Stimulated activated effector memory CD8-positive, alpha-beta T cell treated with anti-CD3 and anti-CD28 coated beads, Interleukin-12 subunit alpha, Interleukin-12 subunit beta, amount 100 ng/mL, for 72 hours (primary cell): ENCODE data around the gene PPFIA1.
A peak's percentile ranks its signal among the peaks of the same experiment; 100 is the strongest.

Experiments
- ATAC-seq: fragments of 150-1000 bp; cut with Tn5 transposase; 2 replicates; pipeline ENCODE4 v1.10.0; 2021
- DNase-seq, 2 donors: peaks; one replicate each; pipeline ENCODE4 v3.0.0; 2021 to 2022; ENCODE audit warnings: low spot score in 2 of 2
- H3K27ac Mint-ChIP-seq: one replicate; pipeline ENCODE4 v1.8.0; 2022; ENCODE audit warnings: mild to moderate bottlenecking, mixed read lengths
- H3K36me3 Mint-ChIP-seq: one replicate; pipeline ENCODE4 v1.8.0; 2022; ENCODE audit warnings: mild to moderate bottlenecking, mixed read lengths
- H3K4me1 Mint-ChIP-seq: one replicate; pipeline ENCODE4 v1.8.0; 2022; ENCODE audit warnings: mixed read lengths
- H3K4me3 Mint-ChIP-seq: one replicate; pipeline ENCODE4 v1.8.0; 2022; ENCODE audit warnings: mild to moderate bottlenecking, mixed read lengths
- H3K9me3 Mint-ChIP-seq: one replicate; pipeline ENCODE4 v1.8.0; 2022; ENCODE audit warnings: mixed read lengths

The PPFIA1 gene

DNA sequence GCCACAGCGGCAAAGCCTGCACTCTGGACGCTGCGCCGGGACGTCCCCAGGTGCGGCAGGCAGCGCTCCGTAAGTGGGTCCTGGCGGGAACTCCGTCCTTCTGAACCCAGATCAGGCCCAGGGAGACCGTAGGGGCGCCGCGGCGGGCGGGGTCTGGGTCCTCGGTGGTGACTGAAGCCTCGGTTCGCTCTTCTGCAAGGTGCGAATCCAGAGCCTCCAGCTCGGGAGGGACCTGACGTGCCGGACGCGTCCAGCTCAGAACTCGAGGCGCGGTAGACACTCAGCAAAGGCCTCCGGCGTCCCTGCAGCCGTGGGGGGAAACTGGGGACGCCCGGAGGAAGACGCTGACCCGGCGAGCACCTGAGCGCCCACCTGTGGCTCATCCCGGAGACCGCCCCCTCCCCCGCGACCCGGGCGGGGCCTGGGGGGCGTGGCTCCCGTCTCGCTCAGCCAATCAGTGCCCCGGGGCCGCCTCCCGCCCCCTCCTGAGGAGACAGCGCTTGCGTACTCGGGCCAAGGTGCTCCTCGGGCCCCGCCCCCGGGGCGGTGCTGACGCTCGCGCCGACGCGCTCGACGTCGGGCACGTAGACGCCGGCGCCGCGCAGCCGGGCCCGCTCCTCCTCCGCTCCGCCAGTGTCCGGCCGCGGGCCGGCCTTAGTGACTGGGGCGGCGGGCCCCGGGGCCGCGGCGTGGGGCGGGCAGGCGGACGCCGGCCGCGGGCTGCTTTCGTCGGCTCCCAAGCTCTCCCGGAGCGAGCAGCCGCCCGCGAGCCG, at the start of gene PPFIA1:
TSS of gene PPFIA1 (plus strand) at position 587 of the 773 bp plus-strand sequence. CDS start 1,483 bp downstream, outside the sequence.
- Mint-ChIP-seq H3K36me3 (peaks cover 41% of the 10 kb centered on the region), H3K9me3 (no peaks in the 10 kb centered on the region), H3K4me1 (peaks cover 31% of the 10 kb centered on the region), H3K27ac (peak within 1 kb of the TSS; percentile 76), H3K4me3 (peak within 1 kb of the TSS; percentile 90)
- DNase-seq, result peak; percentile 94 to 97
- peak; percentile 95 for ATAC-seq

DNA sequence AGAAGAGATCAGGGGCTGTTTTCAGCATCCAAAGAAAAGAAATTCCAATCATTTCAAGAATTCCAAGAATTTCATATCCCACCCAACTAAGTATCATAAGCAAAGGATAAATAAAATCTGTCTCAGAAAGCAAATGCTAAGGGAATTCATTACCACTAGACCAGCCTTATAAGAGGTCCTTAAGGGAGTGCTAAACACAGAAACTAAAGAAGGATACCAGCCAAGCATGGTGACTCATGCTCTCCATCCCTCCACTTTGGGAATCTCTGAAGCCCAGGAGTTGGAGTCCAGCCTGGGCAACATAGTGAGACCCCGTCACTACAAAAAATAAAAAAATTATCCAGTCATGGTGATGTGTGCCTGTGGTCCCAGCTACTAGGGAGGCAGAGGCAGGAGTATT, 49.6 kb upstream of the PPFIA1 start:
- Mint-ChIP-seq H3K27ac (no peak overlapping the region), H3K36me3 (no peaks in the 10 kb centered on the region), H3K4me1 (no peaks in the 10 kb centered on the region), H3K9me3 (no peaks in the 10 kb centered on the region), H3K4me3 (no peak overlapping the region)
- DNase-seq, result no peak
- ATAC-seq, result no peak

DNA sequence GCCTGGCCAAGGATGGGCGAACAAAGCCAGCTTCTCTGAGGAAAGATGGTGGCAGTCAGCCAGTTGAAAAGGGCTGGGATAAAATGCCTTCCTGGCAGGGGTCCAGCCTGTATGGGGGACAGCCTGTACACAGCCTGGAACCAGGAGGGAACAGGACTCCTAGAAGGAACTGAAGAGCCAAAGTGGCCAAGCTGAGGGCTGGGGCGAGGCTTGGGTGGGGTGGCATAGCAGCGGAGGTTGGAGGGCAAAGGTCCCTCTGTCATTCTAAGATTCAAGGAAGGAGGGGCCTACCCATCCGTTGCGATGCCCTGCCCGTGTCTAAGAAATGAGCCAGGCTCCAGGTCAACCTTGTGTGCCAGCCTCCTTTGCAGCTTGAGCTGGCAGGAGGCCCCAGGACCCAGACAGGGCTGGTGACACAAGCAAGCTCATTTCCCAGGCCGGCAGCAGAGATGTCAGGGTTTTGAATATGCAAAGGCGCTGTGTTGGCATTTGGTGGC, 44.8 kb upstream of the PPFIA1 start:
- Mint-ChIP-seq H3K4me3 (no peak overlapping the region), H3K4me1 (no peaks in the 10 kb centered on the region), H3K9me3 (no peaks in the 10 kb centered on the region), H3K36me3 (no peaks in the 10 kb centered on the region), H3K27ac (no peak overlapping the region)
- ATAC-seq (no peak), DNase-seq (no peak)

DNA sequence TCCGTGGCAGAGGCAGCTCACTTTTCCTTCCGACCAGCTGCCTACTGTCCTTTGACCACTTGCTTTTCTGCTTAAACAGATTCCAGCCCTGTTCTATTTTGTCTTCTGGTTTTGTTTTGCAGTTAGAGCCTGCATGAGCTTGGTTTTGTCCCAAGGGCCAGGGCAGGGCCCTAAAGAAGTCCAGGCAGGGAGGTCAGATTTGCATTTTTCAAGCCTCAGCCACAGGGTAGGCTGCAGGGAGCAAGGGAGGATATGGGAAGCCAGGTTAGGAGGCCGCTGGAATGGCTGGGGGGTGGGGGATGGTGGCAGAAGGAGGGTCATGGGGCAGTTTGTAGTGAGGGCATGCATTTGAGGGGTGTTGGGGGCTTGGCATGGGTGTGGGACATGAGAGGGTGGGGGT, 44.3 kb upstream of the PPFIA1 start:
- no peak for ATAC-seq
- no peak overlapping the region for H3K27ac Mint-ChIP-seq
- H3K4me1 Mint-ChIP-seq, result no peaks in the 10 kb centered on the region
- H3K4me3 Mint-ChIP-seq, result no peak overlapping the region
- H3K36me3 Mint-ChIP-seq, result no peaks in the 10 kb centered on the region
- no peak for DNase-seq
- no peaks in the 10 kb centered on the region for H3K9me3 Mint-ChIP-seq

DNA sequence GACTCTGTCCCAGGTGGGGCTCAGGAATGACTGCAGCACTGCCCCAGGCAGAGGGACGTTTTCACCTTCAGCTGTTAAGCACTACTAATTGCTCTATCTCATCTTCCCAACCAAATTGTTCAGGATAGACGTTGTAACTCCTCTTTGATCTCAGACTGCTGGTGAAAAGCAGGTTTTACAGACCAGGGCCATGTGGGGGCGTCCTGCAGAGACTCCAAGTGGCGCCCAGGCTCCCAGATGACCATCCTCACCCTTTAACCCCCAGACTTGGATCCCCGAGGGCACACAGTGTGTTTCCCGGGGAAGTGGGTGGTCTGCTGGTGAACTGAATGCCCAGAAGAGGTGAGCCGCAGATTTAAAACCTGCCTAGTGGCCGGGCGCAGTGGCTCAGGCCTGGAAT, 43.5 kb upstream of the PPFIA1 start:
- Mint-ChIP-seq H3K4me1 (no peaks in the 10 kb centered on the region), H3K27ac (no peak overlapping the region), H3K4me3 (no peak overlapping the region)

DNA sequence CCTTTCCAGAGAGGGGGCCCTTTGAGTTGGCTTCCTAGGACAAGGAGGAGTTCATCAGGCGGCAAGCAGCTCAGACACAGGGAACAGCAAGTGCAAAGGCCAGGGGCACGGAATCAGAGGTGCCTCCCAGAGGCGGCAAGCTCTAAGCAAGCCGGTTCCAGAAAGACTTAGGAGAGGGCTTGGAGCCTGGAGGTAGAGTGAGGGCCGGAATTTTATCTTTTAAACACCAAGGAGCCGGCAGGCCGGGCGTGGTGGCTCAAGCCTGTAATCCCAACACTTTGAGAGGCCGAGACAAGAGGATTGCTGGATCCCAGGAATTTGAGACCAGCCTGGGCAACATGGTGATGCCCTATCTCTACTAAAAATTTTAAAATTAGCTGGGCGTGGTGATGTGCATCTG, 40.8 kb upstream of the PPFIA1 start:
- Mint-ChIP-seq H3K36me3 (no peaks in the 10 kb centered on the region), H3K27ac (no peak overlapping the region), H3K4me3 (no peak overlapping the region), H3K9me3 (no peaks in the 10 kb centered on the region), H3K4me1 (no peaks in the 10 kb centered on the region)
- DNase-seq (no peak), ATAC-seq (no peak)

More for the DNA sequence above, 43.5 kb upstream of the PPFIA1 start:
- no peaks in the 10 kb centered on the region for H3K9me3 Mint-ChIP-seq
- DNase-seq (no peak), ATAC-seq (no peak)
- H3K36me3 Mint-ChIP-seq, result no peaks in the 10 kb centered on the region

DNA sequence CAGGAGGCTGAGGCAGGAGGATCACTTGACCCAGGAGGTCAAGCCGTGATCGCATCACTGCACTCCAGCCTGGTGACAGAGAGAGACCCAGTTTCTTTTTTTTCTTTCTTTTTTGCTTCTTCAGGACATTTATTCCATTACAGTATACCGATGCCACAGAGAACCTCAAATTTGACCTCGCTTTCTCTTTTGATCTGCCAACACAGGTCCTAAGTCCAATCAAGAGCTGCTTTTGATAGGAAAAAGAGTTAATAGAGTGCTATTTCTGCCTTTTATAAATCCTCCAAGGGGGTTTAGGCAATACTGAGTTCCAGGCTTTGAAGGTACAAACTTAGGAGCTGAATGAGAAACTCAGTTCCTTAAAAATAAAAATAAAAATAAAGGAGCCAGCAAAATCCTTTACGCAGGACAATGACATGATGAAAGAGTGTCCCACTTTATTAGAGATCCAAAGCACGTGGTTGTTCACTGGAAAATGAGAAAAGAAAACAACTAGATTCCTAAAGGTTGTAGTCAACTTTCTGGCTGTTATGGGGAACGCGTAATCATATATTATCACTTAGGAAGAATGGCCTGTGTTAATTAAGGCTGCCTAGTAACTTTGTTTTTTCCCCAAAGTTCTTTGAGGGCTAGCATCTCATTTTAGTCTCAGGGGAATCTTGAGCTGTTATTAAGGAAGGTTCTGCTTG, 40.2 kb upstream of the PPFIA1 start:
- DNase-seq (no peak), ATAC-seq (no peak)
- Mint-ChIP-seq H3K4me1 (no peaks in the 10 kb centered on the region), H3K36me3 (no peaks in the 10 kb centered on the region), H3K27ac (no peak overlapping the region), H3K9me3 (no peaks in the 10 kb centered on the region), H3K4me3 (no peak overlapping the region)

DNA sequence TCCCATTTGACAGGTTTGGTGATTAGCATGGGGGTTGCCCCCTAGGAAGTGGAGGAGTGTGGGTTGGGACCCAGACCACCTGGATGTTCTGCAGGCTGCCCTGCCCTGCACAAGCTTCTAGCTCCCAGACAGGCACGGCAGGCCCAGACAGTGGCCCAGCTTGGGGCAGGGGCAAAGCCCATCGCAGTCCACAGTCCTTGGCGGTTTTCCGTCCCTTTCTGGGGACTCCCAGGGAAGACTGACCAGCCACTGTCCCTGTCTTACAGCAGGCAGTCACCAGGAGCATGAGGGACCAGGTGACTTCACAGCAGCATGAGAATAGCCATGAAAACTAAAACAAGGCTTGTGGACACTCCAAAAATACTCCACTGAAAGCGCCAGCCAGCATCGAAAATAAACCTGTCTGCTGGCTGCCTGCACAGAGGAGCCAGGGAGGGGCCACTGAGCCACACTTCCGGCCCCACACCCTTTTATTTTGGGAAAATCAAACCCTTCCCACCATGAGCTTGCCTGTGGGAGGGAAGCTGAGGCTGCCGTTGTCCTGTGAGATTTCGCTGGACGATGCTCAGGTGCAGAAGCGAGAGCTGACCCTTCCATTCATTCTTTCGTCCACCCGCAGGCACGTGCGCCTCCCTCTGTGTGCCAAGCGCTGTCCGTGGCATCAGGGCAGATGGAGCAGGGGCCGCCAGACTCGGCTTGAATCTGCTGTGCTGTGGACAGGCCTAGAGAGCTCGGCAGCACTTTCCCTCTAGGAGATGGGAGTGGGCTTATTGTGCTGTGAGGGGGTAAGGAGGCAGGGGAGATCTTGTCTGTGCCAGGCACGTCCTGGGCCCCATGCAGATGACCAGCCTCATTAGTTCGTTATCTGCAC, 39.4 kb upstream of the PPFIA1 start:
- Mint-ChIP-seq H3K4me1 (no peaks in the 10 kb centered on the region), H3K9me3 (no peaks in the 10 kb centered on the region), H3K36me3 (no peaks in the 10 kb centered on the region), H3K27ac (no peak overlapping the region), H3K4me3 (no peak overlapping the region)
- DNase-seq (no peak), ATAC-seq (no peak)

DNA sequence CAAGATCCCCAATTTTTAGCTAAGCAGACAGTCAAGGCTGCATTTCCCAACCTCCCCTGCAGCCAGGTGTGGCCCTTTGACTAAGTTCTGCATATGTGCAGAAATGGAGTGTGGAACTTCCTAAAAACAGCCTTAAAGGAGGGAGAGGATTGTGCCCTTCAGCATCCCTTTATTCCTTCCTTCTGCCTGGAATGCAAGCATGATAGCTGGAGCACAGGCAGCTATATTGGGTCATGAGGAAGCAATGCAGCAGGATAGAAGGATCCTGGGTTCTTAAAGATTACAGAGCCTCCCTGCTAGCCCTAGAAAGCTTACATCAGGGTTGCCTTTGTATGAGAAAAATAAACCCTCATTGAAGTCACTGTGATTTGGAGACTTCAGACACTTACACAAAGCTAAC, 37.5 kb upstream of the PPFIA1 start:
- H3K4me1 Mint-ChIP-seq, result no peaks in the 10 kb centered on the region
- H3K36me3 Mint-ChIP-seq, result no peaks in the 10 kb centered on the region
- no peaks in the 10 kb centered on the region for H3K9me3 Mint-ChIP-seq
- no peak for ATAC-seq
- no peak overlapping the region for H3K4me3 Mint-ChIP-seq
- no peak overlapping the region for H3K27ac Mint-ChIP-seq
- DNase-seq, result no peak

DNA sequence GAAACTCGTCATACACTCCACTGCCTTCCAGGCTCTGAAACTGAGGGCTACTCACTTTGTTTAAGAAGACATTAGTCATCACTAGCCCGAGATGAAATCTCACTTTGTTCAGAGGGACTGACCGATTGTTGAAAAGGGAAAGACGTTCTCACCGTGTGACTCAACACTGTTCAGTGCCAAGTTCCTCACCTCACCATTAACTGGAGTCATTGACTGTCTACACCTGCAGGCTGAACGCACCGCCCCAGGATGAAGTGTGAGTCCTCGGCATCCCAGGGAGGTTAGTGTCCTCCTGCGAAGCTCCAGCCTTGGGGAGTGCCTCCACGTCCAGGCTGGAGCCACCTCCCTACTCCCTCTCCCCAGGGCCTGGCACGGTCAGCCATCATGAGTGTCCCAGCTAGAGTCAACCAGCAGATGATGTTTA, 37.0 kb upstream of the PPFIA1 start:
- no peaks in the 10 kb centered on the region for H3K36me3 Mint-ChIP-seq
- peak; percentile 84 for ATAC-seq
- H3K9me3 Mint-ChIP-seq, result no peaks in the 10 kb centered on the region
- no peak for DNase-seq
- no peak overlapping the region for H3K4me3 Mint-ChIP-seq
- no peaks in the 10 kb centered on the region for H3K4me1 Mint-ChIP-seq
- no peak overlapping the region for H3K27ac Mint-ChIP-seq

DNA sequence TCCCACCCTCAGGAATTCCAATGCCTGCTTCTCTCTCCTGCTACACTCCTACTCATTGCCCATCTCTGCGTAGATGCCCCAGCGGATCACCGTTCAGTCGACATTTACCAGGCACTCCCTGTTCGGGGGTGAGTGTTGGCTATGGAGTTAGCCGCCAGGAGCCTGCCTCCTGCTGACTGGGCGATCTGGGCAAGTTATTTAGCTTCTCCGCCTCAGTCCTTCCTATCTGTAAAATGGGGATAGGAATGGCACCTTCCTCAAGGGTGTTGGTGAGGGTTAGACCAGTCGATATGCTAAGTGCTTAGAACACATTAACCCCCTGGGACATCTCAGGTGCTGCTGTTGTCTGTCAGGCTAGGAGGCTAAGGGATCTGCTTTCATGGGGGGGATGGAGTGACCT, 36.5 kb upstream of the PPFIA1 start:
- Mint-ChIP-seq H3K36me3 (no peaks in the 10 kb centered on the region), H3K27ac (no peak overlapping the region), H3K4me3 (no peak overlapping the region), H3K9me3 (no peaks in the 10 kb centered on the region), H3K4me1 (no peaks in the 10 kb centered on the region)
- no peak for ATAC-seq
- DNase-seq, result no peak

DNA sequence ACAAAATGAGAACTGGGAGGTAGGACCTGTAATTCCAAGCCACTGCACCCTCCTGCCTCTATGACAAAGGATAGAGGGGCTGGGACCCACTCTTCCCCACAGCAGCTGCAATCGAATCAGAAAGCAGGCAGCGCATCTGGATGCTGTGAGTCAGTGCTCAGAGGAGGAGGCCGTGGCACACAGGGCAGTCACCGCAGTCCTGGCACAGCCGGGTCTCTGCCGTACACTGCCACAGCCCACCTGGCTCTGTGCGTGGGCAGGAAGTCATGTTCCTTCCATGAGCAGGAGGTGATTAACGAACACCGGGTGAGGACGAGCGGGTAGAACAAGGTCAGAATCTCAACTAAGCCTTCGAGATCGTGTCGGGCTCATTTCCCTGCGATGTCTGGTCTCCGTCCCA, 30.2 kb upstream of the PPFIA1 start:
- ATAC-seq (no peak), DNase-seq (no peak)
- Mint-ChIP-seq H3K4me3 (no peak overlapping the region), H3K36me3 (no peaks in the 10 kb centered on the region), H3K4me1 (no peaks in the 10 kb centered on the region), H3K9me3 (no peaks in the 10 kb centered on the region), H3K27ac (no peak overlapping the region)

DNA sequence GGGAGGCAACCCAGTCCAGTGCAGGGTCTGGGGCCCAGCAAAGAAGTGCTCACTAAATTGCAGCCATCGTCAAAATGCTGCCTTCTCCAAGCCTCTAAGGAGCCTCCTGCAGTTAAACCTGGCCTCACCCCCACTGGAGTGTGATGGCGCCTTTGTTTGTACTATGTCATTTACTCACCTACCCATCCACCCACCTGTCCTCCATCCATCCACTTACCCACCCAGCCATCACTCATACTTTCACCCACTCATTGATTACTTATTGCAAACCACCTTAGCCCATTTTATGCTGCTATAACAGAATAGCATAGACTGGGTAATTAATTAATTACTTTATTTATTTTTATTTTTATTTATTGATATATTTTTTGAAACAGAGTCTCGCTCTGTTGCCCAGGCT, 28.8 kb upstream of the PPFIA1 start:
- ATAC-seq (no peak), DNase-seq (no peak)
- Mint-ChIP-seq H3K4me1 (peaks cover under 1% of the 10 kb centered on the region), H3K36me3 (no peaks in the 10 kb centered on the region), H3K27ac (no peak overlapping the region), H3K9me3 (no peaks in the 10 kb centered on the region), H3K4me3 (no peak overlapping the region)

DNA sequence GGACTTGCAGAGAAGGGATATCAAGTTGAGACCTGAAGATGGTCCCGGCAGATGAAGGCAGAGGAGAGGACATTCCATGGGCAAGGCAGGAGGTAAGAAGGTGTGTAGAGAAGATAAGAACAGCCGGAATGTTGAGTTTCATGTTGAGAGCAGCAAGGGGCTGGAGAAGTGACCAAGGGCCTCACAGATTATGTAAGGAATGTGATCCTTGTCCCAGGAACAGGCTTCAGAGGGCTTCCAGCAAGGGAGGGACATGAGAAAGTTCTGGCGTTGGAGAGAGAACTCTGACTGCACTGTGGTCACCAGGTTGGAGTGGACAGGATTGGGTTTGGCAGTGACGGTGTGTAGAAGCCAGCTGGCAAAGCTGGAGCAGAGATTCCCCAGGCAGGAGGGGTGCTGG, 27.6 kb upstream of the PPFIA1 start:
- DNase-seq (no peak), ATAC-seq (no peak)
- Mint-ChIP-seq H3K4me1 (peaks cover 12% of the 10 kb centered on the region), H3K27ac (no peak overlapping the region), H3K36me3 (no peaks in the 10 kb centered on the region), H3K4me3 (no peak overlapping the region), H3K9me3 (peaks cover 3% of the 10 kb centered on the region)

DNA sequence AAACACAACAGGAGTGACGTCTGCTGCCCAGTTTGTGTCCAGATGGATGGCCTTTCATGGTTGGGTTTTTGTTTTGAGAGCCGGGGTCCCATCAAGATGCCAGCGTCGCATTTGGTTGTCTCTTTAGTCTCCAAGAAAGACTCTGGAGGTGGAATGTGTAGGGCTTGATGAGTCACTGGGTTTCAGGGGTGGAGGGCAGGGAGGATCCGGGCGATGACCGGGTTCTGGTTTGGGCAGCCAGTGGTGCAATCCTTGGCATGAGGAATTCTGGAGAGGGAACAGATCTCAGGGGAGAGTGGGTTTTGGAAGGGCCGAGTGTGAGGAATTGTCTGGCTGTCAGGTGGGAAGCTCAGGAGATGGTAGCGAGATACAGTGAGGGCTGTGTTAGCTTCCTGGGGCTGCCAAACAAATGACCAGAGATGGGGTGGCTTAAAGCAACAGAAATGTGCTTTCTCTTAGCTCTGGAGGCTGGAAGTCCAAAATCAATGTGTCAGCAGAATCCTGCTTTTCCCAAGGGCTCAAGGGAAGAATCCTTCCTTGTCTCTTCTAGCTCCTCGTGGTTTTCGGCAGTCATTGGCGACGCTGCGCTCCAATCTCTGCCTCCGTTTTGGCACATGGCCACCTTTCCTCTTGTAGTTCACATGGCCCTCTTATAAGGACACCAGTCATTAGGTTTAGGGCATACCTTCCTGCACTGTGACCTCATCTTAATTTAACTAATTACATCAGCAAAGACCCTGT, 26.4 kb upstream of the PPFIA1 start:
- H3K4me1 Mint-ChIP-seq, result peaks cover 13% of the 10 kb centered on the region
- peaks cover 3% of the 10 kb centered on the region for H3K9me3 Mint-ChIP-seq
- no peaks in the 10 kb centered on the region for H3K36me3 Mint-ChIP-seq
- DNase-seq, result no peak
- no peak for ATAC-seq
- no peak overlapping the region for H3K4me3 Mint-ChIP-seq
- H3K27ac Mint-ChIP-seq, result no peak overlapping the region
